Caco-2 (cell line): ENCODE data around the gene UGT1A4. TPM values are rescaled to one million over a fixed set of nuclear protein-coding genes. Genes with fewer than 3 reads are reported as not detected.

Experiments
- BruUV-seq: library from RNA; stranded (reverse); fragments of 400-500 nt; replicated peaks from 2 replicates; lab custom pipeline; 2021; lab: Mats Ljungman, UMichigan
- CTCF ChIA-PET: fragments of 300-600 bp; sonication (Branson Sonifier 250); formaldehyde crosslinking; loops from one replicate; lab custom pipeline; 2022; ENCODE audit warnings: antibody characterized with exemption; lab: Charles Lee
- POLR2A ChIA-PET: fragments of 300-600 bp; sonication (Branson Sonifier 250); formaldehyde crosslinking; loops from one replicate; lab custom pipeline; 2022; ENCODE audit warnings: antibody characterized with exemption; lab: Charles Lee
- DNase-seq, 2 experiments: peaks; one replicate each; pipeline versions ENCODE4 v3.0.0 to v3.0.0-alpha.2; 2020 to 2022
- H3K27me3 ChIP-seq: replicated peaks from 2 replicates; pipeline ENCODE4 v1.6.0; 2011; ENCODE audit warnings: low read length; ENCODE audit not compliant: control insufficient read depth, insufficient read depth
- H3K36me3 ChIP-seq: 2 replicates; pipeline ENCODE4 v1.5.1; 2011; ENCODE audit warnings: low read length; ENCODE audit not compliant: control insufficient read depth, insufficient read depth
- H3K4me1 ChIP-seq: fragments of 250-450 bp; sonication (Bioruptor Pico); 2 replicates; pipeline ENCODE4 v1.5.1; 2020; ENCODE audit warnings: mild to moderate bottlenecking
- H3K4me3 ChIP-seq: 2 replicates; pipeline ENCODE4 v1.5.1; 2011; ENCODE audit warnings: low read depth, mild to moderate bottlenecking, control low read depth, low read length
- H3K9me3 ChIP-seq: fragments of 250-450 bp; sonication (Bioruptor Pico); 2 replicates; pipeline ENCODE4 v1.5.1; 2020; ENCODE audit warnings: mild to moderate bottlenecking, moderate library complexity
- H3K27ac Mint-ChIP-seq: one replicate; pipeline ENCODE4 v1.8.0; 2022; ENCODE audit warnings: mixed read lengths; ENCODE audit not compliant: unreplicated experiment
- H3K27me3 Mint-ChIP-seq: one replicate; pipeline ENCODE4 v1.8.0; 2022; ENCODE audit warnings: mixed read lengths; ENCODE audit not compliant: insufficient read depth, unreplicated experiment
- H3K36me3 Mint-ChIP-seq: one replicate; pipeline ENCODE4 v1.8.0; 2022; ENCODE audit warnings: mild to moderate bottlenecking, mixed read lengths; ENCODE audit not compliant: insufficient read depth, unreplicated experiment
- H3K4me1 Mint-ChIP-seq: one replicate; pipeline ENCODE4 v1.8.0; 2022; ENCODE audit warnings: low read depth, mixed read lengths; ENCODE audit not compliant: unreplicated experiment
- H3K4me3 Mint-ChIP-seq: one replicate; pipeline ENCODE4 v1.8.0; 2022; ENCODE audit warnings: mild to moderate bottlenecking, moderate library complexity, mixed read lengths; ENCODE audit not compliant: unreplicated experiment
- H3K9me3 Mint-ChIP-seq: one replicate; pipeline ENCODE4 v1.8.0; 2022; ENCODE audit warnings: mixed read lengths; ENCODE audit not compliant: unreplicated experiment
- CTCF ChIP-seq, 2 experiments: fragments of 200-600 bp in 1 of 2; IDR thresholded peaks; 1 replicate in 1 of 2; 2 replicates in 1 of 2; pipeline versions ENCODE4 v1.5.1 to v1.8.0; 2011 to 2022; ENCODE audit warnings: antibody characterized with exemption in 1 of 2, control low read depth in 1 of 2, inconsistent platforms in 1 of 2, low read depth in 1 of 2, low read length in 1 of 2, mild to moderate bottlenecking in 1 of 2, moderate library complexity in 1 of 2; ENCODE audit not compliant: insufficient read depth in 1 of 2, severe bottlenecking in 1 of 2, unreplicated experiment in 1 of 2
- intact Hi-C: fragments of 100-400 bp; cut with micrococcal nuclease; formaldehyde crosslinking; loops from one replicate; pipeline ENCODE4 v1.10.0; 2022; ENCODE audit not compliant: unreplicated experiment
- total RNA-seq: library from RNA; stranded (reverse); gene quantifications from 2 replicates; pipeline ENCODE4 v1.2.3, GENCODE V29; 2022

UGT1A4 gene
- total RNA-seq, 1 experiment from 2014 or later = 0.79 TPM

- CTCF ChIA-PET = no interaction called here
- no TSS peak for BruUV-seq
- H3K27me3 Mint-ChIP-seq = no peaks in the 10 kb centered on the region
- peaks cover 17% of the 10 kb centered on the region for H3K36me3 Mint-ChIP-seq
- DNase-seq = no peak
- H3K4me1 ChIP-seq = no peaks in the 10 kb centered on the region
- POLR2A ChIA-PET = no interaction called here
- no peak overlapping the region for H3K4me3 ChIP-seq
- H3K9me3 ChIP-seq = no peaks in the 10 kb centered on the region
- intact Hi-C loops = no loop called here
- H3K4me1 Mint-ChIP-seq = peaks cover 9% of the 10 kb centered on the region
- no peak overlapping the region for H3K27ac Mint-ChIP-seq
- H3K9me3 Mint-ChIP-seq = no peaks in the 10 kb centered on the region
- H3K27me3 ChIP-seq = no peaks in the 10 kb centered on the region
- no peak overlapping the region for H3K4me3 Mint-ChIP-seq
- no peak for TF ChIP-seq CTCF (IDR thresholded peaks at IDR 0.05; ENCODE audit: insufficient read depth in 1 of 2, low read depth in 1 of 2, low read length in 1 of 2, severe bottlenecking in 1 of 2, unreplicated experiment in 1 of 2)
- H3K36me3 ChIP-seq = no peaks in the 10 kb centered on the region
Observed at GRCh38 chr2:233764761-233765160, 46.2 kb downstream of the UGT1A4 start.

GRCh38 chr2:233766416-233766815, 47.9 kb downstream of the UGT1A4 start:
- CTCF ChIA-PET = no interaction called here
- no peak overlapping the region for H3K27ac Mint-ChIP-seq
- Histone ChIP-seq H3K9me3 (no peaks in the 10 kb centered on the region), H3K27me3 (no peaks in the 10 kb centered on the region), H3K4me1 (no peaks in the 10 kb centered on the region), H3K36me3 (no peaks in the 10 kb centered on the region), H3K4me3 (no peak overlapping the region)
- no peak for DNase-seq
- POLR2A ChIA-PET = no interaction called here
- no TSS peak for BruUV-seq
- H3K27me3 Mint-ChIP-seq = no peaks in the 10 kb centered on the region
- peaks cover 9% of the 10 kb centered on the region for H3K4me1 Mint-ChIP-seq
- no peak for TF ChIP-seq CTCF (IDR thresholded peaks at IDR 0.05; ENCODE audit: insufficient read depth in 1 of 2, low read depth in 1 of 2, low read length in 1 of 2, severe bottlenecking in 1 of 2, unreplicated experiment in 1 of 2)
- no peaks in the 10 kb centered on the region for H3K9me3 Mint-ChIP-seq
- intact Hi-C loops = no loop called here
- peaks cover 23% of the 10 kb centered on the region for H3K36me3 Mint-ChIP-seq
- no peak overlapping the region for H3K4me3 Mint-ChIP-seq

GRCh38 chr2:233768076-233768475, 49.5 kb downstream of the UGT1A4 start:
- H3K9me3 Mint-ChIP-seq = no peaks in the 10 kb centered on the region
- no peaks in the 10 kb centered on the region for H3K27me3 ChIP-seq
- H3K4me3 Mint-ChIP-seq = no peak overlapping the region
- CTCF ChIA-PET = no interaction called here
- intact Hi-C loops = no loop called here
- no peak for DNase-seq
- H3K4me1 Mint-ChIP-seq = peaks cover 9% of the 10 kb centered on the region
- H3K36me3 ChIP-seq = no peaks in the 10 kb centered on the region
- no peaks in the 10 kb centered on the region for H3K27me3 Mint-ChIP-seq
- no peak for TF ChIP-seq CTCF (IDR thresholded peaks at IDR 0.05; ENCODE audit: insufficient read depth in 1 of 2, low read depth in 1 of 2, low read length in 1 of 2, severe bottlenecking in 1 of 2, unreplicated experiment in 1 of 2)
- BruUV-seq = no TSS peak
- no peaks in the 10 kb centered on the region for H3K9me3 ChIP-seq
- no peaks in the 10 kb centered on the region for H3K4me1 ChIP-seq
- H3K27ac Mint-ChIP-seq = no peak overlapping the region
- H3K36me3 Mint-ChIP-seq = peaks cover 23% of the 10 kb centered on the region
- POLR2A ChIA-PET = no interaction called here
- no peak overlapping the region for H3K4me3 ChIP-seq
